HG02938 (cell line): ENCODE results near the gene CGA.
"Not testable (repeated sequence)": the region's sequence is repeated elsewhere in the genome, so short reads cannot be mapped to it uniquely, and the experiment has no call there.

ENCODE experiments used
- ATAC-seq: cut with Tn5 transposase; IDR thresholded peaks from one replicate; pipeline ENCODE4 v1.9.1; 2021; ENCODE audit warnings: mild to moderate bottlenecking, moderate library complexity; ENCODE audit not compliant: unreplicated experiment

The CGA gene

DNA sequence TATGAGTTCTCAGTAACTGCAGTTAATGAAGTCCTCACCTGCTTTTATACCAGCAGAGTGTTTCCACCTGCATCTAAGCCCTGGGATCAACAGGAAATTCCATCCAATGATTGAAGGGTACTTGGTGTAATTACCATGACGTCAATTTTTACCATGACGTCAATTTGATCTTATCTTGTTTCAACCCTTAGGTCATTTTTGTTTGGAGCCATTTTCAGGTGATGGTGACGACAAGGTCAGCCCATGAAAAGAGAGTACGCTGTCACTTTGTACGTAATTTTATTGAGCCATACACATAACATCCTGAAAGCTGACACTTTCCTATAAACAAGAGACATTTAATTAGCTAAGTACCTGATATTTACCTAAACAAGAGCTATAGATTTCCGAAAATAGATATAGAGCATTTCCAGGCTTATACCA lies at the start of gene CGA:
TSS of gene CGA (minus strand) at position 20 of the 423 bp plus-strand sequence. CDS start 6,906 bp downstream, outside the sequence.
- no peak for ATAC-seq

DNA sequence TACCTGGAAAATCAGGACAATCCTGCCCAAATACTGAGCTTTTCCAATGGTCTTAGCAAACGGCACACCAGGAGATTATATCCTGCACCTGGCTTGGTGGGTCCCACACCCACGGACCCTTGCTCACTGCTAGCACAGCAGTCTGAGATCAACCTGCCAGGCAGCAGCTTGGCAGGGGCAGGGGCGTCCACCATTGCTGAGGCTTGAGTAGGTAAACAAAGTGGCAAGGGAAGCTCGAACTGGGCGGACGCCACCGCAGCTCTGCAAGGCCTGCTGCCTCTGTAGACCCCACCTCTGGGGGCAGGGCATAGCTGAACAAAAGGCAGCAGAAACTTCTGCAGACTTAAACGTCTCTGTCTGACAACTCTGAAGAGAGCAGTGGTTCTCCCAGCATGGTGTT lies 45.0 kb upstream of the CGA start:
- not testable (repeated sequence) for ATAC-seq

DNA sequence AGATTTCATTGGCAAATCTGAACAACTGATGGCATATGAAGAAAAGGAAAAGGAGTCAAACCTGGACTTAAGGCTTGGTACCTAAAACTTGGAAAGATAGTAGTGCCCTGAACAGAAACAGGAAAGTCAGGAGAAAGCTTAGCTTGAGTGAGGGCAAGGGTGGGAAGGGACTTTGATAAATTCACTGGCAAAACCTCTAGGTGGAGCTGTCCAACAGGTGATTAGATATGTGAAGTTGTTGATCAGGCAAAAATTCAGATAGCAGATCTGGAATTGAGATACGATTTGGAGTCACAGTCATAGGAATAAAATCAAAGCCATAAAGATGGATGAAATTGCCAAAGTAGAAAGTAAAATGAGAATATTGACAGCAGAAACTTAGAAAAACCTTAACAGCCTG lies 44.3 kb upstream of the CGA start:
- no peak for ATAC-seq

DNA sequence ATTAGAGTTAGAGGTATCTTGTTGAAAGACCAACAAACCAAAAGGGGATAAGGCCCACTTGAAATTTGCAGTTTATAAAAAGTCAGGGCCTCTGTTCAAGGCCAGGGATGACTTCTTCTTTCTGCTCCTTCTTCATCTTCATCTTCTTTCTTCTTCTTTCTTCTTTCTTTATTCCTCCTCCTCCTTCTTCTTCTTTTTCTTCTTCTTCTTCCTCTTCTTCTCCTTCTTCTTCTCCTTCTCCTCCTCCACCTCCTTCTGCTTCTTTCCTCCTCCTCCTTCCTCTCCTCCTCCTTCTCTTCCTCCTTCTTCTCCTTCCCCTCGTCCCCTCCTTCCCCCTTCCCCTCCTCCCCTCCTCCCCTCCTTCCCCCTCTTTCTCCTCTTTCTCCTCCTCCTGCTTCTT lies 42.1 kb upstream of the CGA start:
- no peak for ATAC-seq

DNA sequence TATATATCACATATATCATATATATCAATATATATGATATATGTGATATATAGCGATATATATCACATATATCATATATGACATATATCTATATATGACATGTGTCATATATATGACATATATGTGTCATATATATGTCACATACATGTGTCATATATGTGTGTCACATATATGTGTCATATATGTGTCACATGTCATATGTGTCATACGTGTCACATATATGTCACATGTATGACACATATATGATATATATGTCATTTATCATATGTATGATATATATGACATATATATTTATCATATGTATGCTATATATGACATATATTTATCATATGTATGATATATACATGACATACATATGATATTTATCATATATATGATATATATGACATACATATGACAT lies 32.8 kb upstream of the CGA start:
- no peak for ATAC-seq

DNA sequence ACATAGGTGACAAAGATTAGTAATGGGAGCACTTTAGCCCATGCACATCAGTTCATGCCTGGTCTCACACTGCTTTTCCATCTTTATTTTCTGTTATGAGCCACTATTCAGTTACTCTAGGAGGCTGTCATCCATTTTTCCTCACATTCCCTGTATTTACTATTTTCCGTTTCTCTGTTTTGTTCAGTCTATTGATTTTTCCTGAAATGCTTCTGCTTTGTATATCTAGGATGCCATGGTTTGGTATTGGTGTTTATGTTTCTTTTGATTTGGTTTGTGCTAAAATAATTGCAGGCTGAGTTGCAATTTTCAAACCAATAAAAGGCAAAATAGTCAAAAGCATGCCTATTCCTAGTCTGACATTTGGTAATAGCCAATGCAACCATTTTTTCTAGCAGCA lies 31.6 kb upstream of the CGA start:
- ATAC-seq = no peak

DNA sequence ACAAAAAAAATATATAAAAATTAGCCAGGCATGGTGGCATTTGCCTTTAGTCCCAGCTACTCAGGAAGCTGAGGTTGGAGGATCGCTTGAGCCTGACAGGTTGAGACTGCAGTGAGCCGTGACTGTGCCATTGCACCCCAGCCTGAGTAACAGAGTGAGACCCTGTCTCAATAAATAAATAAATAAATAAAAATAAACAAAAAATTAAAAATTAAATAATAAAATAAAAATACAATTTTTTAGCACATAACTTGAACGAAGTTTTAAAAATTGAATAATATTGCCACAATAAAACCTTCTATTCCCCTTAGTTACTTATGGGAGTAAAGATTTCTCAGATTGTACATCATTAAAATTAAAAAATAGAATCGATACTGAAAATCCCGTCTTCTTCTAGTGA lies 29.2 kb upstream of the CGA start:
- ATAC-seq = no peak

DNA sequence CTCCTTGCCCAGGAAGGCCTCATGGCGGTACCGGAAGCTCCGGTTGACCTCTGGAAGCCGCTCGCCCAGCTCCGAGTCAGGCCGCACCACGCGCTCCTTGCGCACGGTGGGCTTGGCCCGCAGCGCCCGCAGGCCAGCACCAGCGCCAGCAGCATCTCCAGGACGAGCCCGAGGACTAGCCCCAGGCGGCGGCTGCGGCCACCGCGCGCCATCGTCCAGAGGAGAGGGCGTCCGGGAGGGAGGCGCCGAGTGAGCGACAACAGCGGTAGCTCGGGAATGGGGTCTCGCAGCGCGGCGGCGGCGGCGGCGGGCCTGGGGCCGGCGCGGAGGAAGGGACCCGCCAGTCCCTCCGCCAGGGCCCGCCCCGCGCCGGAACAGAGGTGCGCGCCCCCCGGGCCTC lies 27.6 kb upstream of the CGA start:
- ATAC-seq = no peak

DNA sequence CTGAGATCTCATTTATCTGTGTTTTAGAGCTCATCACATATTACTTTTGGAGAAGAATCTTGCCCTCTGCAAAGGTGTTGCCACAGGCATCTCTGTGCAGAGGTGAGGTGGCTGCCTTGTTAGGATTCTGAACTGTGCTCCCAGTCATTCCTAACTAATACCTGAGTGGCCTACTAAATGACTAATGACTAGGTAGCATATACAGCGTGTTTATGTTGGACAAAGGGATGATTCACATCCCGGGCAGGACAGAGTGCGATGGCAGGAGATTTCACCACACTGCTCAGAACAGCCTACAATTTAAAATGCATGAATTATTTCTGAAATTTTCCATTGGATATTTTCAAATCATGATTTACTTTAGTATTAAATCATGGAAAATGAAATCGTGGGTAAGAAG lies 23.1 kb upstream of the CGA start:
- ATAC-seq = no peak

DNA sequence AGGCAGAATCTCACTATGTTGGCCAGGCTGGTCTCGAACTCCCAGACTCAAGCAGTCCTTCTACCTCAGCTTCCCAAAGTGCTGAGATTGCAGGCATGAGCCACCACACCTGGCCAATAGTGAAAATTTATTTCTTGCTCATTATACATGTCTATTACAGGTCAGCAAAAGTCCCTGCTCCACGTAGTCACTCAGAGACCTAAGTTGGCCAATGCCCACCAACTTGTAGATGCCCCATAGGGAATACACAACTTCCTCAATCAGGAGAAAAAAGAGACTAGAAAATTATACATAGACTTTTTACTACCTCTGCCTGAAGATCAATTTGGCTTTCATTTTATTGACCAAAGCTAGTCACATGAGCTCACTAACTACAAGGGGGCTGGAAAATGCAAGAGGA lies 22.0 kb upstream of the CGA start:
- no peak for ATAC-seq

DNA sequence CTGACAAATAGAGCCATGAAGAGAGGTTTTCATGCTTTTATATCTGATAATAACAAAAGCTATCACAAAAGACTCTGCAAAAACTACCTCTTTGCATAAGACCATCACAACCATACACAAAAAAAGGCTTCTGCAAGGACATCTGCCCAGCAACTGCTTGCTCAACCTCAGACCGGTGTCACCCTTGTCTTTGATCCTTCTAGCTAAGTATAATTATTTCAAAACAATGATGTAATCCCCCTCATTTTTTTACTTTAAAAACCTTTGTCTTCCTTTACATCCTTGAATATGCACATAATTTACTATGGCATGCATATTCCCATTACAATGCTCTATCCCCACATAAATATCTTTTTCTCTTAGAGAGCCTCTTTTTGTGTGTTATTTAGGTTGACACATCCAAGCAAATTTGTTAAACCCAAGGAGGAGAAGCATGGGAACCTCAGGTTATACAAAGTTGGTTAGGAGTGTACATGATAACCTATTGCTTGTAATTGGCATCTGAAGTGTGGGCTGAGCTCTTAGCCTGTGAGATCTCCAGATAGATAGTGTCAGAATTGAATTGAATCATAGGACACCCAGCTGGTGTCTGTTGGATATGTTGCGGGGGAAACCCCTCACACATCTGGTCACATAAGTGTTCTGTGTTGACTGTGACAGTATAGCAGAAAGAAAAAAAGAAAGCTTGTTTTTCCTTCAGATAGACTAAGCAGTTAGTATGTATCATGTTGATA lies 20.7 kb upstream of the CGA start:
- peak; percentile 97 for ATAC-seq

DNA sequence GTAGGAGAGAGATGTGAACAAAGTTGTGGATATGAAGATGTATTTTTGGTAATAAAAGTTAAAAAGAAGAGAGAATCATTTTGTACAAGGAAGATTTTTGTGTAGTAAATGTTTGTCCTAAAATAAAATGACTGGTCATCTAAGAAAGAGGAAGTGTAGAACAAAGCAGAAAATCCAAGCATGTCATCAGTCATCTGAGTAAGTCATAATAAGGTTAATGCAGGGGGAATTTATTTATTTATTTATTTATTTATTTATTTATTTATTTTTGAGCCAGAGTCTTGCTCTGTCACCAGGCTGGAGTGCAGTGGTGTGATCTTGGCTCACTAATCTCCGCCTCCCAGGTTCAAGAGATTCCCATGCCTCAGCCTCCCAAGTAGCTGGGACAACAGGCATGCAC lies 15.7 kb upstream of the CGA start:
- no peak for ATAC-seq

DNA sequence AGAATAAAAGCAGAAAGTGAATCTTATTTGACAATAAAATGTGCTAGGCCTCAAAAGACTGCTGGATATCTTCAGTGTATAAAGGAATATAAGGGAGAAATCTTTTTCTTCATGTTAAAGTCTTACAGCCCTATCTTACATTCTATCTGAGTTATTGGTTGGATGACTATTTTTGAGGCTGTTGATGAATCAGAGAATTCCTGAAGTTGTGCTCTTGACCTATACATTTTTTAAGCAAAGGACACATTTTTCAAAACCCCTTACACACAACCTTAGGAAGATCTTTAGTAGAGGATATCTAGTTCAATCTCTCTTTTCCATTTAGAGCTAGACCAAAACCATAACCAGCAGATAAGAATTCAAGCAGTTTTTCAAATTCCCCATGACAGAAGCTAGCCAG lies 10.9 kb upstream of the CGA start:
- no peak for ATAC-seq

DNA sequence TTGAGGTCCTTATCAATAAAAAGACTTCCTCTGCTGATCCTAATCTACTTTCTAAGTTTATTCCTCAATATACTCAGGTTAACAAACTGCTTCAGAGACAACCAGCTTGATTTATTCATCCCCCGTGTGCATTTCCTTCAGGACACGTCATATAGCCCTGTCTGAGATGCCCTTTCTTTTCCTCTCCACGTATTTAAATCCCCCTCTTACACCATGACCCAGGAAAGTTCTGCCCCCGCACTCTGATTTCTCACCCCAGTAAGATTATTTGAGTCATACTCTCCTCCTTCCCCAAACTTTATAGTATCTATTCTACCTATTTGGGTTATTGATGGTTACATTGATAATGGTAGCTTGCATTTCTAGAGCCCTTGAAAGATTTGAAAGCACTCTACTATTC lies 9.8 kb upstream of the CGA start:
- ATAC-seq = no peak

DNA sequence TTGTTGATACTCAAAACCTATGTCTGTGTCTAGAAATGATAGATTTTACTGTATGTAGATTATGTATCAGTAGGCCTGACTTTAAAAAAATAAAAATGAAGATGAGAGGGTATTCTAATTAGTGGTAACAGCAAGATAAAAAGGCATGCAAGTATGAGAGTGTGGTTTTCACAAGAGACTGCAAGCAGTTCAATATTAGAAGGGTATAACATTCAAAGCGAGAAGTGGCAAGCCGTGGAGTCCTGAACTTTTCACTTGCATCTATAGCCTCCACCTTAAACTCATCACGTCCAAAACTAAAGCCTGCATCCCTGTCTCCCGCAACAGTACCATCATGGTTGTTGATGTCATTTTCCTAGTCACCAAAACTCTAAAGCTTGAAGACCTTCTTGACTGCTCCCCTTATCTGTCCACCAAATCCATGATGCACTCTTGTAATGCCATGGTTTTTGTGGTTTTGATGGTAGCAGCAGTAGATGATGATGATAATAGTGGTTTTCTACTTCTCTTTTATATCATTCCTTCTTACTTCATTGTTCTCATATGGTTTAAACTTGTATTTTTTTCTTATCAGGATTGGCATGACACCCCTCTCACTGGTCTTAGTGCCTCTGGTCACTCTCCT lies 9.2 kb upstream of the CGA start:
- no peak for ATAC-seq

DNA sequence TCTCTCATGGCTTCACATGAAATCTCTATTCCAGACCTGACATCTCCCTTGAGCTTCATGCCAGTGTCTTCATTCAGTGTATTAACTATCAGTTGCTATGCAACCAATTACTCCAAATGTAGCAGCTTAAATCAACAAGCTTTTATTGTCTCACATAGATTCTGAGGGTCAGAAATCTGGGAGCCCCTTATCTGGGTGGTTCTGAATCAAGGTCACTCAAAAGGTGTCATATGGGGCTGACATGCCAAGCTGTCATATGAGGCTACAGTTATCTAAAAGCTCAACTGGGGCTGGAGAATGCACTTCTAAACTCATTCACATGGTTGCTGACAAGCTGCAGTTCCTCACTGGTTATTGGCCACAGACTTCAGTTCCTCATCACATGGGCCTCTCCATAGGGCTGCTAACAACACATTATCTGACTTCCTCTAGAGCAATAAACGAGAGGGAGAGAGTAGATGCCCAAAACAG lies 7.3 kb upstream of the CGA start:
- ATAC-seq = peak; percentile 40

DNA sequence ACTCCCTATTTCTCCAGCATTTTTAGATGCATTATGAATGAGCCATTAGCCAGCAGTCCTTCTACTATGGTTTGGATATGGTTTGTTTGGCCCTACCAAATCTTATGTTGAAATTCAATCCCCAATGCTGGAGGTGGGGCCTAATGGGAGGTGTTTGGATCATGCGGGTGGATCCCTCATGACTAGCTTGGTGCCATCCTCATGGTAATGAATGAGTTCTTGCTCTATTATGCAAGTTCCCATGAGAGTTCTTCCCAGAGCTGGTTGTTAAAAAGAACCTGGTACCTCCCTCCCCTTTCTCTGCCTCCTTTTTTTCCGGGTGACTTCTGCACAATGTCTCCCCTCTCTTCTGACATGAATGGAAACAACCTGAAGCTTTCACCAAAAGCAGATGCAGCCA lies 6.2 kb upstream of the CGA start:
- ATAC-seq = no peak

DNA sequence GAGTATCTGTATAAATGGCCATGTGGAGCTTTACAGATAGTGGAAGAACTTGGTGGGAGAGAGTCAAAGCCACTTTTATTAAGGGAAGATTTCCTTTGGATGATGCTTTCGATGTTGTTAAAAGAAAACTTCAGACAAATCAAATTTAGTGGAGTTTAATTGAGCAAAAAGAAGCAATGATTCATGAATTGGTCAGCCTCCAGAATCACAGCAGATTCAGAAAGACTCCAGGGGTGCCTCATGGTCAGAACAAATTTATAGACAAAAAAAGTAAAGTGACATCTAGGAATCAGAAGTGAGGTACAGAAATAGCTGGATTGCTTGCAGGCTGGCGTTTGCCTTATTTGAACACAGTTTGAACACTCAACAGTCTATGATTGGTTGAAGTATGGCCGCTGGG lies 5.3 kb upstream of the CGA start:
- ATAC-seq = no peak

DNA sequence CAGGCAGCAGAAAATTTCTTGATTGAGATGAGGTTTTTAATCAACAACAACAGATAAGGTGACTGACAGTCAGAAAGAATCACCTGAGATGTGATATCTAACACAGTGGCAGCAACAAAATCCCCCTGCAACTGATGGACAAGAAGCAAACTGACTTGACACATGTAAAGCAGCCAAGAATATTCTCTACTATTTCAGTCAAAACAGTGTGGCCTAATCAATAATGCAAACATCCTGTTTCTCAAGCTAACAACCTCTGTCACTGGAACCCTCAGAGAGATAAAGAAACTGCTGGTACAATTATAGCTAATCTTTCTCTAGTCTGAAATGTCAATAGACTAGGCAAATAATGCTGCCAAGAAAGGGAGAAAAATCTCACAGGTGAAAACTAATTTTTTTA lies 4.6 kb upstream of the CGA start:
- peak; percentile 89 for ATAC-seq

DNA sequence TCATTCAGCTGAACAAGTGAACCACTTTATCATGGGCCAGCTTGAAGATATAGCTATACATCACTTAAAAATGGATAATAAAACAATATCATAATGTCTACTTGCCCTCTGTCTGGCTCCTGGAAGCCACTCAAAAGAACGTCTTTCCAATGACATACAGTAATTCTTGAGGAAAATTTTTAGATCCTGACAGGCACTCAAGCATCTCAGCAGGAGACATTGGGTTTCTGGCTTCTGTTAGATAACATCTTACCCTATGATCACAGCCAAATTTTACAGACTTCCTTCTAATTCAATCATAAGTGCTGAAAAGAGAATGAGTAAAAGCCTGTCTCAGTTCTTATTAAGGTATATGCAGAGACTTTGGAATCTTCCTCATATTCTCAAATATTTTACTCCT lies 330 bp downstream of the CGA start:
- ATAC-seq = no peak

DNA sequence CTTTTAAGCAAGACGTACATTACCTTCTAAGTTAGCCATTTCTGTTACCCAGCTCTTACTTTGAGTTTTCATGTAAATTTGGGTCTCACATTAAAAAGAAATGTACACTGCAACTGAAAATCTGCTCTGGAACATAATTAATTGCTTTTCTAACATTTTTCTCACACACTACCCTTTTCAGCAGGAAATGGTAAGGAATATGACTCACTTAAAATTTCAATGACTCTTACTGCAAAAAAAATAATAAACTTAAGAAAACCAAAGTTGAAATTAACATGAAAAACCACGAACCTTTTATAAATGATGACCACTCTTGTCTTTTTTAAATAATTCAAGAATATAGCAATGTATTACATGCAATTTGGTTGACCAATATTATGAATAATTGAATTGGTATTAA lies 1.3 kb downstream of the CGA start:
- no peak for ATAC-seq

DNA sequence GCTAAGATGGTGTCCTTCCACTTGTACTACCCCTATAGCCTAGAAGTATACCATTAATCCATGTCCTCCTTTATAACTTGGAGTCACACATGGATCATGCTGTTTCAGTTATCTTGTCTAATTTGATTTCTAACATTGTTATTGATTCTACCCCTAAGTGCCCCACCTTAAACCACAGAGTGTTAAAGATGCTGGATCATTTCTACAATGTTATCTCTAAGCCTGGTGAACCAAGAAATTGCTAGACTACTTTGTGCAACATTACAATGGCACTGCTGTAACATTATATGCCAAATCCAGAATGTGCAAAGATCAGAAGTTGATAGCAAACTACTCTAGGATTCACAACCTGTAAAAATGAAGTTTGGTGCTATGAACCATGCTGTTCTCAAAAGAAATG lies 1.7 kb downstream of the CGA start:
- ATAC-seq = no peak

DNA sequence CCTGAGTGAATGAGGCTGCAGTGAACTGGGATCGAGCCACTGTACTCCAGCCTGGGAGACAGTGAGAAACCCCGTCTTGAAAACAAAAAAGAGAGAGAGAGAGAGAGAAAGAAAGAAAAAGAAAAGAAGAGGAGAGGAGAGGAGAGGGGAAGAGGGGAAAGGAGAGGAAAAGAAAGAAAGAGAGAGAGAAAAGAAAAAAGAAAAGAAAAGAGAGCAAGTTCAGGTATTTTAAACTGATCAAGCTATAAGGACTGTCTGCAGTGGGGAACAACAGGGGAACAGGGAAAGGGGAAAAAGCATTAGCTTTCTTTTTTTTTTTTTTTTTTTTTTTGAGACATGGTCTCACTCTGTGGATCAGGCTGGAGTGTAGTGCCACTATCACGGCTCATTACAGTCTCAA lies 2.5 kb downstream of the CGA start:
- no peak for ATAC-seq
